Measurements from ENCODE around the gene NPR1. TPM values are rescaled to one million over a fixed set of nuclear protein-coding genes. Genes with fewer than 3 reads are reported as not detected.

The NPR1 gene
- total RNA-seq, 1 experiment from 2014 or later: 16.5 TPM

DNA sequence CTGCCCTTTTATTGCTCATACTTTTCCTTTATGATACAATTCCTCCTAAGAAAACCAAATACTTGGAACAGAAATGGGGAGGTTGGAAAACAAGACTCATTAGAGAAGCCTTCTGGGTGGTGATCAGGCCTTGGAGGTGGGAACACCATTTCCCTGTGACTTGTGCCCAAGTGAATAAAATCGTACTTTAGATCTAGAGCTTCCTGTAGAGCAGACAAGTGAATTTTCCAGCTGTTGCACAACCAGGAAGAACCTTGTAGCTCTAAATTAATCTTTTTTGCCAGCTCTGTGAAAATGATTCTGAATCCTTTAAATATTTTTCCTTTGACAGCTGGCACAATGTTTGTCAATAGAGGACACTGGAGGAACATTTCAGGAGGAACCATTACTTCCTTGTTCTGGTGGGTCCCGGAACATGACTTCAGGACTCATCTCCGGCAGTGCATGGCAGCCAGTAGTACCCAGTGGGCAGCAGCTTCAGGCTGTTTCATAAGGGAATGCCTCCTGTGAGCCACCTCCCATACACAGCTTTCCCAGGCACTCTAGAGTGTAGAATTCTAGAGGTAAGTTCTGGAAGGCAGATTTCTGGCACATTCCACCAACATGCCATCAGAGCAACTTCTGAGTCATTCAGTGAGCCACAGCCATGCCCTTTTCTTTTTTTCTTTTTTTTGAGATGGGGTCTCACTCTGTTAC, 25.5 kb upstream of the NPR1 start (continued):
- TF ChIP-seq ARID4B (CRISPR knock-in tag; IDR thresholded peaks at IDR 0.05; ENCODE audit: borderline replicate concordance): no peak
- no peak for TF ChIP-seq SP1 (CRISPR knock-in tag; conservative IDR thresholded peaks at IDR 0.05)
- no peak for TF ChIP-seq IRF2 (CRISPR knock-in tag; IDR thresholded peaks at IDR 0.05; ENCODE audit: borderline replicate concordance, low read depth)
- no peak for TF ChIP-seq FOXP1 (CRISPR knock-in tag; IDR thresholded peaks at IDR 0.05; ENCODE audit: borderline replicate concordance)

GRCh38 chr1:153655333-153655732, 23.2 kb upstream of the NPR1 start:
- Mint-ChIP-seq H3K36me3 (0 out of 2 replicates have a peak, but pooled peaks cover 5% of the 10 kb centered on the region), H3K4me3 (no peak overlapping the region), H3K27me3 (ENCODE audit: low read depth) (peaks cover 2% of the 10 kb centered on the region; the same call in 1 of the 2 replicates), H3K4me1 (peaks cover 8% of the 10 kb centered on the region), H3K9me3 (no peaks in the 10 kb centered on the region), H3K27ac (no peak overlapping the region; the same call in 1 of the 2 replicates)
- ChIA-PET CTCF (interaction anchor here (0.7 to 1.0 kb wide), 2 partner anchors 87 to 140 kb away, joined by 3 to 5 read pairs; no protein-coding TSS in a partner anchor), POLR2A (no interaction called here)
- no peak for ATAC-seq
- DNase-seq (ENCODE audit: low spot score): no peak
- TF ChIP-seq ZNF512 (CRISPR knock-in tag; IDR thresholded peaks at IDR 0.05; ENCODE audit: borderline replicate concordance) (no peak), NFYB (CRISPR knock-in tag; conservative IDR thresholded peaks at IDR 0.05; ENCODE audit: low read depth) (no peak), AFF4 (CRISPR knock-in tag; IDR thresholded peaks at IDR 0.05; ENCODE audit: borderline replicate concordance) (no peak), NR2C2 (CRISPR knock-in tag; IDR thresholded peaks at IDR 0.05) (no peak), ESRRA (CRISPR knock-in tag; IDR thresholded peaks at IDR 0.05; ENCODE audit: borderline replicate concordance) (no peak), IRF2 (CRISPR knock-in tag; IDR thresholded peaks at IDR 0.05; ENCODE audit: borderline replicate concordance, low read depth) (no peak), ARID4B (CRISPR knock-in tag; IDR thresholded peaks at IDR 0.05; ENCODE audit: borderline replicate concordance) (no peak)
- TF ChIP-seq, protein P1, sequence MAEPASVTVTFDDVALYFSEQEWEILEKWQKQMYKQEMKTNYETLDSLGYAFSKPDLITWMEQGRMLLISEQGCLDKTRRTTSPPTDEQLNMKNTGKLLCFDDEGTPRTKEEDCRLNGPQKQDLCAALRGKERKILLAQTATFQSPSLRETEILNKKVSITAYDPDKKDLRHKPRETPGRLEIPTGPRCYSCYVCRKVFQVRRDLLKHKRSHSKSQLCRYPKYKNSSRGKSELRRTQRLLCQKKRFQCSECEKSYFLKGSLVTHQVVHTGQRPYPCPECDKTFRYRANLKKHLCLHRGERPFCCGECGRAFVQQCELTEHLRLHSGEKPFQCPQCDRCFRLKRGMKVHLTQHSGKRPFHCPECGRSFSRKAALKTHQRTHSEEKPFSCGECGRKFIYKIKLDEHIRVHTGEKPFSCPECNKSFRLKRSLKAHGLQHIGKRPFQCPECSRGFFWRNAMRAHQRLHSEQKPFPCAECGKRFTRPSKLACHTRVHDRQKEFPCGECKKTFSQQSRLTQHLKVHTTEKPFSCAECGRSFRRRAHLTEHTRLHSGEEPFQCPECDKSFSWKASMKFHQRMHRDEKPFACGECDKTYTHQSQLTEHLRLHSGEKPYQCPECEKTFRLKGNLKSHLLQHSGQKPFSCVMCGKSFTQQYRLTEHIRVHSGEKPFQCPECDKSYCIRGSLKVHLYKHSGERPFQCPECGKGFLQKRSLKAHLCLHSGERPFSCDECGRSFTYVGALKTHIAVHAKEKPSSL (CRISPR knock-in tag; conservative IDR thresholded peaks at IDR 0.05): no peak
- TF ChIP-seq, protein P2, sequence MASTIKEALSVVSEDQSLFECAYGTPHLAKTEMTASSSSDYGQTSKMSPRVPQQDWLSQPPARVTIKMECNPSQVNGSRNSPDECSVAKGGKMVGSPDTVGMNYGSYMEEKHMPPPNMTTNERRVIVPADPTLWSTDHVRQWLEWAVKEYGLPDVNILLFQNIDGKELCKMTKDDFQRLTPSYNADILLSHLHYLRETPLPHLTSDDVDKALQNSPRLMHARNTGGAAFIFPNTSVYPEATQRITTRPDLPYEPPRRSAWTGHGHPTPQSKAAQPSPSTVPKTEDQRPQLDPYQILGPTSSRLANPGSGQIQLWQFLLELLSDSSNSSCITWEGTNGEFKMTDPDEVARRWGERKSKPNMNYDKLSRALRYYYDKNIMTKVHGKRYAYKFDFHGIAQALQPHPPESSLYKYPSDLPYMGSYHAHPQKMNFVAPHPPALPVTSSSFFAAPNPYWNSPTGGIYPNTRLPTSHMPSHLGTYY (CRISPR knock-in tag; IDR thresholded peaks at IDR 0.05): no peak
- TF ChIP-seq, protein P3, sequence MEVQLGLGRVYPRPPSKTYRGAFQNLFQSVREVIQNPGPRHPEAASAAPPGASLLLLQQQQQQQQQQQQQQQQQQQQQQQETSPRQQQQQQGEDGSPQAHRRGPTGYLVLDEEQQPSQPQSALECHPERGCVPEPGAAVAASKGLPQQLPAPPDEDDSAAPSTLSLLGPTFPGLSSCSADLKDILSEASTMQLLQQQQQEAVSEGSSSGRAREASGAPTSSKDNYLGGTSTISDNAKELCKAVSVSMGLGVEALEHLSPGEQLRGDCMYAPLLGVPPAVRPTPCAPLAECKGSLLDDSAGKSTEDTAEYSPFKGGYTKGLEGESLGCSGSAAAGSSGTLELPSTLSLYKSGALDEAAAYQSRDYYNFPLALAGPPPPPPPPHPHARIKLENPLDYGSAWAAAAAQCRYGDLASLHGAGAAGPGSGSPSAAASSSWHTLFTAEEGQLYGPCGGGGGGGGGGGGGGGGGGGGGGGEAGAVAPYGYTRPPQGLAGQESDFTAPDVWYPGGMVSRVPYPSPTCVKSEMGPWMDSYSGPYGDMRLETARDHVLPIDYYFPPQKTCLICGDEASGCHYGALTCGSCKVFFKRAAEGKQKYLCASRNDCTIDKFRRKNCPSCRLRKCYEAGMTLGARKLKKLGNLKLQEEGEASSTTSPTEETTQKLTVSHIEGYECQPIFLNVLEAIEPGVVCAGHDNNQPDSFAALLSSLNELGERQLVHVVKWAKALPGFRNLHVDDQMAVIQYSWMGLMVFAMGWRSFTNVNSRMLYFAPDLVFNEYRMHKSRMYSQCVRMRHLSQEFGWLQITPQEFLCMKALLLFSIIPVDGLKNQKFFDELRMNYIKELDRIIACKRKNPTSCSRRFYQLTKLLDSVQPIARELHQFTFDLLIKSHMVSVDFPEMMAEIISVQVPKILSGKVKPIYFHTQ (CRISPR knock-in tag; IDR thresholded peaks at IDR 0.05): no peak
